A673 (cell line): Measurements from ENCODE around the gene TMA16. TPM values are rescaled to one million over a fixed set of nuclear protein-coding genes. Genes with fewer than 3 reads are reported as not detected.

Experiments used
- BruUV-seq: library from RNA; stranded (reverse); fragments of 400-500 nt; replicated peaks from 2 replicates; lab custom pipeline; 2021; lab: Mats Ljungman, UMichigan
- CTCF ChIA-PET: fragments of 300-600 bp; sonication (Branson Sonifier 250); formaldehyde crosslinking; loops from one replicate; lab custom pipeline; 2022; ENCODE audit warnings: antibody characterized with exemption; lab: Charles Lee
- POLR2A ChIA-PET: fragments of 300-600 bp; sonication (Branson Sonifier 250); formaldehyde crosslinking; loops from one replicate; lab custom pipeline; 2022; ENCODE audit warnings: antibody characterized with exemption; ENCODE audit not compliant: low non-redundant PET; lab: Charles Lee
- DNase-seq: peaks from one replicate; pipeline ENCODE4 v3.0.0-alpha.2; 2015; ENCODE audit warnings: low spot score
- H3K27ac ChIP-seq: fragments of 200-600 bp; sonication (generic); 2 replicates; pipeline ENCODE4 v1.5.1; 2016; ENCODE audit warnings: mixed run types, low read depth, mild to moderate bottlenecking, mixed read lengths, antibody characterized with exemption, low read length; ENCODE audit not compliant: poor library complexity, severe bottlenecking
- H3K27me3 ChIP-seq: fragments of 200-600 bp; sonication (generic); replicated peaks from 2 replicates; pipeline ENCODE4 v1.6.1; 2017; ENCODE audit warnings: mixed run types, low read depth, mild to moderate bottlenecking, mixed read lengths, antibody characterized with exemption, low read length; ENCODE audit not compliant: insufficient read depth, poor library complexity
- H3K36me3 ChIP-seq: fragments of 200-600 bp; sonication (generic); 2 replicates; pipeline ENCODE4 v1.6.1; 2016; ENCODE audit warnings: mixed run types, mild to moderate bottlenecking, mixed read lengths, antibody characterized with exemption, low read length; ENCODE audit not compliant: insufficient read depth, poor library complexity, severe bottlenecking
- H3K4me1 ChIP-seq: fragments of 200-600 bp; sonication (generic); 2 replicates; pipeline ENCODE4 v1.6.1; 2017; ENCODE audit warnings: mixed run types, mild to moderate bottlenecking, mixed read lengths, antibody characterized with exemption, low read length; ENCODE audit not compliant: insufficient read depth, poor library complexity, severe bottlenecking
- H3K4me3 ChIP-seq: fragments of 200-600 bp; sonication (generic); 2 replicates; pipeline ENCODE4 v1.5.1; 2016; ENCODE audit warnings: low read depth, mixed run types, mild to moderate bottlenecking, mixed read lengths, low read length; ENCODE audit not compliant: poor library complexity, severe bottlenecking
- H3K9me3 ChIP-seq: fragments of 200-600 bp; sonication (generic); 2 replicates; pipeline ENCODE4 v1.6.1; 2016; ENCODE audit warnings: mixed run types, low read depth, mild to moderate bottlenecking, mixed read lengths, antibody characterized with exemption, low read length; ENCODE audit not compliant: poor library complexity, severe bottlenecking
- EZH2 ChIP-seq: fragments of 200-600 bp; sonication (generic); IDR thresholded peaks from 2 replicates; pipeline ENCODE4 v1.6.1; 2017; ENCODE audit warnings: borderline replicate concordance, low read depth, mild to moderate bottlenecking, mixed read lengths, antibody characterized with exemption, low read length; ENCODE audit not compliant: poor library complexity, severe bottlenecking
- intact Hi-C: fragments of 100-400 bp; cut with micrococcal nuclease; formaldehyde crosslinking; loops from one replicate; pipeline ENCODE4 v1.10.0; 2022; ENCODE audit not compliant: unreplicated experiment
- total RNA-seq: library from RNA; stranded (reverse); gene quantifications from 2 replicates; pipeline ENCODE4 v1.2.3, GENCODE V29; 2021
- TF ChIP-seq, protein P1 (sequence below): fragments of 300-800, 200-600 bp; sonication (generic); conservative IDR thresholded peaks from 2 replicates; pipeline ENCODE4 v1.5.1; 2017; ENCODE audit warnings: low read depth, mild to moderate bottlenecking, antibody characterized with exemption, low read length, moderate library complexity, mixed read lengths

The TMA16 gene
- total RNA-seq, 1 experiment from 2014 or later = 83.5 TPM

- no peak for DNase-seq
- H3K27ac ChIP-seq = no peak overlapping the region
- H3K27me3 ChIP-seq = no peaks in the 10 kb centered on the region
- intact Hi-C loops = no loop called here
- BruUV-seq = no TSS peak
- TF ChIP-seq, protein P1, sequence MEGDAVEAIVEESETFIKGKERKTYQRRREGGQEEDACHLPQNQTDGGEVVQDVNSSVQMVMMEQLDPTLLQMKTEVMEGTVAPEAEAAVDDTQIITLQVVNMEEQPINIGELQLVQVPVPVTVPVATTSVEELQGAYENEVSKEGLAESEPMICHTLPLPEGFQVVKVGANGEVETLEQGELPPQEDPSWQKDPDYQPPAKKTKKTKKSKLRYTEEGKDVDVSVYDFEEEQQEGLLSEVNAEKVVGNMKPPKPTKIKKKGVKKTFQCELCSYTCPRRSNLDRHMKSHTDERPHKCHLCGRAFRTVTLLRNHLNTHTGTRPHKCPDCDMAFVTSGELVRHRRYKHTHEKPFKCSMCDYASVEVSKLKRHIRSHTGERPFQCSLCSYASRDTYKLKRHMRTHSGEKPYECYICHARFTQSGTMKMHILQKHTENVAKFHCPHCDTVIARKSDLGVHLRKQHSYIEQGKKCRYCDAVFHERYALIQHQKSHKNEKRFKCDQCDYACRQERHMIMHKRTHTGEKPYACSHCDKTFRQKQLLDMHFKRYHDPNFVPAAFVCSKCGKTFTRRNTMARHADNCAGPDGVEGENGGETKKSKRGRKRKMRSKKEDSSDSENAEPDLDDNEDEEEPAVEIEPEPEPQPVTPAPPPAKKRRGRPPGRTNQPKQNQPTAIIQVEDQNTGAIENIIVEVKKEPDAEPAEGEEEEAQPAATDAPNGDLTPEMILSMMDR = no peak
- no peak for TF ChIP-seq EZH2
- ChIA-PET CTCF (no interaction called here), POLR2A (no interaction called here)
- H3K4me3 ChIP-seq = no peak overlapping the region
- H3K9me3 ChIP-seq = no peaks in the 10 kb centered on the region
- H3K4me1 ChIP-seq = no peaks in the 10 kb centered on the region
- no peaks in the 10 kb centered on the region for H3K36me3 ChIP-seq
Observed at GRCh38 chr4:163470391-163470790, 24.1 kb upstream of the TMA16 start.

- ChIA-PET CTCF (no interaction called here), POLR2A (no interaction called here)
- intact Hi-C loops = no loop called here
- no peak for DNase-seq
- TF ChIP-seq, protein P1 = no peak
- no peak for TF ChIP-seq EZH2
- H3K27me3 ChIP-seq = no peaks in the 10 kb centered on the region
- no peak overlapping the region for H3K27ac ChIP-seq
- no peak overlapping the region for H3K4me3 ChIP-seq
- BruUV-seq = no TSS peak
- H3K9me3 ChIP-seq = no peaks in the 10 kb centered on the region
- no peaks in the 10 kb centered on the region for H3K4me1 ChIP-seq
- no peaks in the 10 kb centered on the region for H3K36me3 ChIP-seq
Observed at GRCh38 chr4:163473130-163473529, 21.4 kb upstream of the TMA16 start.

DNA sequence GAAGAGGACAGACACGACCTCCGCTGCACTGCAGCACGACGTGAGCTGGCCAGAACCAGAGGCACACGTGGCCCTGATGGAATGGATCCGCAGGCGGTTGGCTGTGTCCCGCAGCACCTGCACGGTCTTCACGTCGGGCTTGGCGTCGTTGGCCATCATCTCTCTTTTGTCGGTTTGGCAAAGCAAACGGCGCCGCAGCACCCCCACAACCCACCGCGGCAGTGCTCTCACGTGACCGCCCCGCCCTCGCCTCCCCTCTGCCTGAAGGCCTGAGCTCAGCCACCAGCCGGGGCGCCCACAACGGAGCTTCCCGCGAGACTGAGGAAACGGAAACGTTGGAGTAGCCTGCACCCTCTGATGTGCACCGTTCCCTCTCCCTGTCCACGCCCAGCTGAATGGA is 20.9 kb upstream of the TMA16 start, which contains the start of gene TKTL2:
TKTL2 (minus strand) TSS at position 179 of the 400 bp plus-strand sequence; CDS start at position 159, 20 bp downstream.
- Histone ChIP-seq H3K36me3 (no peaks in the 10 kb centered on the region), H3K4me3 (no peak within 1 kb of the TSS), H3K4me1 (no peaks in the 10 kb centered on the region), H3K27ac (no peak within 1 kb of the TSS), H3K27me3 (no peaks in the 10 kb centered on the region), H3K9me3 (no peaks in the 10 kb centered on the region)
- ChIA-PET POLR2A (no interaction called here), CTCF (no interaction called here)
- TF ChIP-seq EZH2 = no peak
- TF ChIP-seq, protein P1 = no peak
- intact Hi-C loops = no loop called here
- DNase-seq = no peak
- no TSS peak for BruUV-seq
